ENCODE results near the gene MRPL20.
"Not testable (repeated sequence)": the region's sequence is repeated elsewhere in the genome, so short reads cannot be mapped to it uniquely, and the experiment has no call there.

MRPL20 gene

DNA sequence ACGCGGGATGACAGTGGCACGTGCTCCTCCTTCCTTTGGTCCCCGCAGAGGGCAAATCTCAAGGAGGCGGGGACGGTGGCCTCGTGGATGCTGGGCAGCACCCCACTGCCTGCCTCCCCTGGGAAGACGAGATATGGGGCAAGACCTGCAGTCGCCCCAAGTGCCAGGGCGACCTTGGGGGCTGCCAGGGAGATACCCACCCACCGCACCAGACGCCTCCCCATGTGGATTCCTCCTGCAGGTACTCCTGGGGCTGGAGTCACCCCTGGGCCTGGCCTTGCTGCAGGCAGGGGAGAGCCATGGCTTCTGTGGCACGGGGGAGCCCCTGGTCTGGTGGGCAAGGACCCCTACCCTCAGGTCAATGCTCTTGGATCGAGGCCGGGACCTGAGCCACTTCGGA, 26.2 kb downstream of the MRPL20 start:
- FAIRE-seq = no peak

- FAIRE-seq = no peak
Measured at GRCh38 chr1:1377540-1378205, 29.4 kb downstream of the MRPL20 start.

GRCh38 chr1:1376551-1377226, 30.4 kb downstream of the MRPL20 start:
- FAIRE-seq = no peak

- FAIRE-seq = peak; percentile 98
Measured at GRCh38 chr1:1374929-1375662, 32.0 kb downstream of the MRPL20 start, which contains the start of gene AURKAIP1. TSS of gene AURKAIP1 (minus strand) at chr1:1375207. CDS start at chr1:1374756, 451 bp downstream.

- no peak for FAIRE-seq
Measured at GRCh38 chr1:1374589-1374928, 32.5 kb downstream of the MRPL20 start.

DNA sequence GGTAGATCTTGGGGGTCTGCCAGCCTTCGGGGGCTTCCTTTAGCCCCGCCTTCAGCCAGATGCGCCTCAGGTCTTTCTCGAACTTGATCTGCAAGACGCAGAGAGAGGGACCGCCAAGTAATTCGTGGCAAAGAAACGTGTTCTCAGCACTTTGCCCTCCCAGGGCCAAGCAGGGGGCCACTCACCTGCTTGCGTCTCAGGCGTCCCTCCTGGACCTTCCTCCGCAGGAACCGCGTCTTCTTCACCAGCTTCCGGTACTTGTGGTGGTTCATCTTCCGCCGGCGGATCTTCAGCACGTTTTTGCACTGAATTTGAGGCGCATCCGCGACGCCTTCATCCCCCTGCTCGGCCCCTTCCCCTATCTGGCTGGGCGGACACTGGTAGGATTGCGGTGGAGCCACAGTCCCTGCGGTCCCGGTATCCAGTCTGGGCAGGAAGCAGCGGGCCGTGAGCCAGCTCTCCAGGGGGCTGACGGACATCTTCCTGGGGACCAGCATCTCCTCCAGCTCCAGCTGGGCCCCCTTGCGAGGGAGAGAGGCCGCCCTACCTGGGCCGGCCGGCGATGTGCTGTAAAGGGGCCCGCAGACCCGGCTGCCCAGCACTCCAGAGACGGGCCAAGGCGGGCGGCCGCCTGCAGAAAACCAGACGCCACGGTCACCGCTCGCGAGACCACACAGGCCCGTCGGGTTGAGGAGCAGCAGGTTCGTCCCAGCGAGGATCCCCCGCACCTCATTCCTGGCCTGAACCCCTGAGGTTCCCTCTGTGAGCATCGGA, 33.1 kb downstream of the MRPL20 start:
- FAIRE-seq = no peak

GRCh38 chr1:1373051-1373814, 33.9 kb downstream of the MRPL20 start:
- no peak for FAIRE-seq

- no peak for FAIRE-seq
Measured at GRCh38 chr1:1371746-1372711, 35.1 kb downstream of the MRPL20 start.

- FAIRE-seq = no peak
Measured at GRCh38 chr1:1371364-1371745, 35.7 kb downstream of the MRPL20 start.

- FAIRE-seq = no peak
Measured at GRCh38 chr1:1370771-1371300, 36.3 kb downstream of the MRPL20 start.

GRCh38 chr1:1370094-1370493, 37.0 kb downstream of the MRPL20 start:
- FAIRE-seq = not testable (repeated sequence)

GRCh38 chr1:1367315-1367714, 39.8 kb downstream of the MRPL20 start:
- no peak for FAIRE-seq

DNA sequence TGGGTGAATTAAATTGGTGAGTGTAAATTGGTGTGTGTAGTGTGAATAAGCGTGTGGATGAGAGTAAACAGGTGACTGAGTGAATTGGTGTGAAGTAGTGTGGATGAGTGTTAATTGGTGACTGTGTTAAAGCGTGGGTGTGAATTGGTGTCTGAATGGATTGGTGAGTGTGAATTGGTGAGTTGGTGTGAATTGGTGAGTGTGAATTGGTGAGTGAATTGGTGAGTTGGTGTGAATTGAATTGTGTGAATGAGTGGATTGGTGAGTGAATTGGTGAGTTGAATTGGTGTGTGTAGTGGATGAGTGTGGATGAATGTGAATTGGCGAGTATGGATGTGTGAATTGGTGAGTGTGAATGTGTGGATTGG, 40.4 kb downstream of the MRPL20 start:
- FAIRE-seq = no peak

DNA sequence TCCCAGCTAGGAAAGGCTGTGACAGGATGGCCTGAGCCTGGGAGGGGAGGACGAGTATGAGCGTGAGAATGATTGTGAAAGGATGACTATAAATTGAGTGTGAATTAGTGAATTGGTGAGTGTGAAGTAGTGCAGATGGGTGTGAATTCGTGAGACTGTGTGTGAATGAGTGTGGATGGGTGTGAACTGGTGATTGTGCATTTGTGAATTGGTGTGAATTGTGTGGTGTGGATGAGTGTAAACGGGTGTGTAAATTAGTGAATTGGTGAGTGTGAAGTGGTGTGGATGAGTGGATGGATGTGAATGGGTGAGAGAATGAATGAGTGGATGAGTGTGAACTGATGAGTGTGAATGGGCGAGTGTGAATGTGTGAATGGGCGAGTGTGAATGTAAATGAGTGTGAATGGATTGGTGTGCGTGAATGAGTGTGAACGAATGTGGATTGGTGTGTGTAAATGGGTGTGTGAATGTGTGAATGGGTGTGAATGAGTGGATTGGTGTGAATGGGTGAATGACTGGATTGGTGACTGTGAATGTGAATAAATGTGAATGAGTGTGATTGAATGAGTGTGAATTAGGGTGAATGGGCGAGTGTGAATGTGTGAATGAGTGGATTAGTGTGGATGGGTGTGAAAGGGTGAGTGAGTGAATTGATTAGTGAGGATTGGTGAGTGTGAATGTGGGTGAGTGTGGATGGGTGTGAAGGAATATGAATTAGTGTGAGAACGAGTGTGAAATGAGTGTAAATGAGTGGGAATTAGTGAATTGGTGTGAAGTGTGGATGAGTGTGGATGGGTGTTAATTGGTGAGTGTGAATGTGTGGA, 41.0 kb downstream of the MRPL20 start:
- no peak for FAIRE-seq

DNA sequence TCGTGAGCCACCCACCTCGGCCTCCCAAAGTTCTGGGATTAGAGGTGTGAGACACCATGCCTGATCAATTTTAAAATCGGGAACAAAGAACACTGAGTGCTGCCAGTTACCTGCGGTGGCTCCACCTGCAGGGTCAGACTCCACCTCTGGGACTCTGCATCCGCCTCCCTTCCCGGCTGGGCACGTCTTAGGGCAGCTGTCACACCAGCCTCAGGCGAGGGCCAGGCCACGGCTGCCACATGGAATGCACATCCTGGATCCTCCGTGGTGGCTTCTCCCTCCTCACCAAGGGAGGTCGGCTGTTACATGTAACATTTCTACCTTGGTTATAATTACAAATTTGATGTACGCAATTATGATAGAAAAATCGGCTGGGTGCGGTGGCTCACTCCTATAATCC, 42.8 kb downstream of the MRPL20 start:
- no peak for FAIRE-seq

DNA sequence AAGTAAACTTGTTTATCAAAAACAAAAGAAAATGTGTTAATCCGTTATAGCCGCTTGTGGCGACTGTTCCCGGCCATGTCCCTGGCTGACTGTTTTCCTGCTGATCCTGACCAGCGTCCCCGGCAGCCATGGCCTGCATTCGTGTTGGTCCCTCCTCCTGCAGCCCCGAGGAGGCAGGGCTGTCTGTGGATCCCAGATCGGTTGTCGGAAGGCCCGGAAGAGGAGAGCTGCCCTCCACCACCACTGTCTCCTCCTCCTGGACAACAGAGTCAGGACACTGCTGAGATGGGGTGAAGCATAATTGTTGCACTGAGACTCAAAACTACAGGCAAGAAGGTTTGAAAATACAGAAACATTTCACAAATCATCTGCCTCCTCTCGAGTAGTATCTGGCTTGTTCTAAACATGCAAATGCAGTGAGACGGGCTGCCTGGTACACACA, 45.1 kb downstream of the MRPL20 start:
- no peak for FAIRE-seq

- FAIRE-seq = no peak
Measured at GRCh38 chr1:1361233-1361981, 45.7 kb downstream of the MRPL20 start.

- FAIRE-seq = no peak
Measured at GRCh38 chr1:1360506-1361169, 46.5 kb downstream of the MRPL20 start.
